GM12864 (cell line): Measurements from ENCODE around the gene ZNF615.

Experiments
- DNase-seq: peaks from one replicate; pipeline ENCODE4 v3.0.0-alpha.2; 2011; ENCODE audit warnings: low read depth
- H3K4me3 ChIP-seq: 2 replicates; pipeline ENCODE4 v1.5.1; 2011; ENCODE audit warnings: mild to moderate bottlenecking, low read depth, low read length, control low read depth
- TF ChIP-seq, protein P1 (sequence below): IDR thresholded peaks from 2 replicates; pipeline ENCODE4 v1.5.1; 2011; ENCODE audit warnings: low read depth, mild to moderate bottlenecking, moderate library complexity, low read length, control low read depth, inconsistent platforms; ENCODE audit errors: missing control alignments

ZNF615 gene

DNA sequence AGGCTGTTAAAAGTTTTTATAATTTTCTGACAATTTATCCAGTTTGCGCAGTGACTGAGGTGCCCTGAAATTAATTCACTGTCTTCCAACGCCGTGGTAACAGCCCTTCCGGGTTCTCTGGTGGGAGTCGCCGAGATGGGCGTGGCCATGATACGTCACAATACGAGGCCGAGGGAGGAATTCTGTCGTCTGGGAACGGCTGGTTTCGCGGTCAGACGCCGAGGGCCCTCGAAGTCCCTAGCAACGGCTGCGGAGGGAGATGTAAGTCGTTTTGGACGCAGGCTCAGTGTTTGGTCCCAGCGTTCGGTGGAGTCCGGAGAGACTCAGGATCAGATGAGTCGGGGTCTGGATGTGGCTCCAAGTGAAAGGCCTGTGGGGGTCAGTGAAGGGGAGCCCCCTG, 59.0 kb downstream of the ZNF615 start:
- no peak for DNase-seq
- no peak overlapping the region for H3K4me3 ChIP-seq
- TF ChIP-seq, protein P1, sequence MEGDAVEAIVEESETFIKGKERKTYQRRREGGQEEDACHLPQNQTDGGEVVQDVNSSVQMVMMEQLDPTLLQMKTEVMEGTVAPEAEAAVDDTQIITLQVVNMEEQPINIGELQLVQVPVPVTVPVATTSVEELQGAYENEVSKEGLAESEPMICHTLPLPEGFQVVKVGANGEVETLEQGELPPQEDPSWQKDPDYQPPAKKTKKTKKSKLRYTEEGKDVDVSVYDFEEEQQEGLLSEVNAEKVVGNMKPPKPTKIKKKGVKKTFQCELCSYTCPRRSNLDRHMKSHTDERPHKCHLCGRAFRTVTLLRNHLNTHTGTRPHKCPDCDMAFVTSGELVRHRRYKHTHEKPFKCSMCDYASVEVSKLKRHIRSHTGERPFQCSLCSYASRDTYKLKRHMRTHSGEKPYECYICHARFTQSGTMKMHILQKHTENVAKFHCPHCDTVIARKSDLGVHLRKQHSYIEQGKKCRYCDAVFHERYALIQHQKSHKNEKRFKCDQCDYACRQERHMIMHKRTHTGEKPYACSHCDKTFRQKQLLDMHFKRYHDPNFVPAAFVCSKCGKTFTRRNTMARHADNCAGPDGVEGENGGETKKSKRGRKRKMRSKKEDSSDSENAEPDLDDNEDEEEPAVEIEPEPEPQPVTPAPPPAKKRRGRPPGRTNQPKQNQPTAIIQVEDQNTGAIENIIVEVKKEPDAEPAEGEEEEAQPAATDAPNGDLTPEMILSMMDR = no peak

GRCh38 chr19:51946602-51947001, 61.4 kb downstream of the ZNF615 start:
- no peak overlapping the region for H3K4me3 ChIP-seq
- TF ChIP-seq, protein P1 = no peak
- DNase-seq = no peak

GRCh38 chr19:51944798-51945552, 63.0 kb downstream of the ZNF615 start:
- H3K4me3 ChIP-seq = no peak overlapping the region

More at GRCh38 chr19:51944798-51945552, 63.0 kb downstream of the ZNF615 start:
- no peak for DNase-seq
- TF ChIP-seq, protein P1 = no peak
